Mammary epithelial cell (primary cell): ENCODE results near the gene TFIP11.

Experiments
- CTCF ChIP-seq, 2 donors: IDR thresholded peaks in 1 of 2; conservative IDR thresholded peaks in 1 of 2; 2 replicates each; pipeline ENCODE4 v1.5.1; 2011 to 2012; ENCODE audit warnings: inconsistent platforms in 2 of 2, low read length in 2 of 2, mild to moderate bottlenecking in 2 of 2, control low read depth in 1 of 2, low read depth in 1 of 2; ENCODE audit not compliant: insufficient read depth in 1 of 2; ENCODE audit errors: extremely low read depth in 1 of 2
- EZH2 ChIP-seq: IDR thresholded peaks from 2 replicates; pipeline ENCODE4 v1.6.1; 2012; ENCODE audit warnings: low read length, inconsistent platforms, borderline replicate concordance

GRCh38 chr22:26463101-26463661 lies 49.1 kb downstream of the TFIP11 start:
- TF ChIP-seq CTCF (conservative IDR thresholded peaks at IDR 0.05 in 1 of 2, IDR thresholded peaks at IDR 0.05 in 1 of 2; ENCODE audit: extremely low read depth in 1 of 2, insufficient read depth in 1 of 2, low read depth in 1 of 2, low read length in 2 of 2) (no peak), EZH2 (no peak)
